Smooth muscle cell (in vitro differentiated cells): ENCODE measurements around the gene CALN1. TPM values are rescaled to one million over a fixed set of nuclear protein-coding genes. Genes with fewer than 3 reads are reported as not detected.

Experiments used
- DNase-seq: peaks from one replicate; lab custom pipeline; 2025; ENCODE audit not compliant: unreplicated experiment; lab: John Stamatoyannopoulos, UW
- H2AFZ ChIP-seq: fragments of 200-600 bp; sonication (generic); 2 replicates; pipeline ENCODE4 v1.6.0; 2016; ENCODE audit warnings: antibody characterized with exemption, low read depth, mild to moderate bottlenecking
- H3F3A ChIP-seq: fragments of 200-600 bp; sonication (generic); 2 replicates; pipeline ENCODE4 v1.6.0; 2017; ENCODE audit warnings: antibody characterized with exemption, low read depth
- H3K27ac ChIP-seq: fragments of 200-600 bp; sonication (generic); 2 replicates; pipeline ENCODE4 v1.5.1; 2016; ENCODE audit warnings: low read depth, mild to moderate bottlenecking
- H3K27me3 ChIP-seq: fragments of 200-600 bp; sonication (generic); 2 replicates; pipeline ENCODE4 v1.6.1; 2016; ENCODE audit warnings: low read depth, mild to moderate bottlenecking
- H3K36me3 ChIP-seq: fragments of 200-600 bp; sonication (generic); 2 replicates; pipeline ENCODE4 v1.5.1; 2016; ENCODE audit warnings: low read depth
- H3K4me1 ChIP-seq: fragments of 200-600 bp; sonication (generic); 2 replicates; pipeline ENCODE4 v1.5.1; 2016; ENCODE audit warnings: low read depth
- H3K4me2 ChIP-seq: fragments of 200-600 bp; sonication (generic); 2 replicates; pipeline ENCODE4 v1.6.0; 2016; ENCODE audit warnings: mild to moderate bottlenecking
- H3K4me3 ChIP-seq: fragments of 200-600 bp; sonication (generic); 2 replicates; pipeline ENCODE4 v1.5.1; 2016; ENCODE audit warnings: mild to moderate bottlenecking
- H3K79me2 ChIP-seq: fragments of 200-600 bp; sonication (generic); 2 replicates; pipeline ENCODE4 v1.6.0; 2016; ENCODE audit warnings: low read depth, mild to moderate bottlenecking
- H3K9ac ChIP-seq: fragments of 200-600 bp; sonication (generic); 2 replicates; pipeline ENCODE4 v1.6.0; 2016; ENCODE audit warnings: low read depth
- H3K9me3 ChIP-seq: fragments of 200-600 bp; sonication (generic); replicated peaks from 2 replicates; pipeline ENCODE4 v1.5.1; 2016; ENCODE audit warnings: low read depth
- H4K20me1 ChIP-seq: fragments of 200-600 bp; sonication (generic); 2 replicates; pipeline ENCODE4 v1.6.0; 2016; ENCODE audit warnings: low read depth
- WGBS: methylation state at CpG from one replicate; pipeline ENCODE4 v1.1.7; 2016; ENCODE audit warnings: low lambda C conversion rate; 5-methylcytosine and 5-hydroxymethylcytosine counted together
- polyA plus RNA-seq: library from polyadenylated mRNA; unstranded; fragments of >200 nt; fragmentation: Nextera tagmentation; extraction: Ambion mirVana; gene quantifications from 2 replicates; pipeline ENCODE4 v1.2.1, GENCODE V29; 2016
- total RNA-seq: library from RNA; depleted of rRNA; stranded (reverse); fragments of >200 nt; gene quantifications from 2 replicates; pipeline ENCODE4 v1.2.3, GENCODE V29; 2014
- TF ChIP-seq, protein P1 (sequence below): fragments of 200-600 bp; sonication (generic); IDR thresholded peaks from 2 replicates; pipeline ENCODE4 v1.5.1; 2017; ENCODE audit warnings: borderline replicate concordance, mild to moderate bottlenecking, antibody characterized with exemption; ENCODE audit not compliant: insufficient read depth, poor library complexity, severe bottlenecking

The CALN1 gene
- total and polyA plus RNA-seq, 2 experiments from 2014 or later = not detected

DNA sequence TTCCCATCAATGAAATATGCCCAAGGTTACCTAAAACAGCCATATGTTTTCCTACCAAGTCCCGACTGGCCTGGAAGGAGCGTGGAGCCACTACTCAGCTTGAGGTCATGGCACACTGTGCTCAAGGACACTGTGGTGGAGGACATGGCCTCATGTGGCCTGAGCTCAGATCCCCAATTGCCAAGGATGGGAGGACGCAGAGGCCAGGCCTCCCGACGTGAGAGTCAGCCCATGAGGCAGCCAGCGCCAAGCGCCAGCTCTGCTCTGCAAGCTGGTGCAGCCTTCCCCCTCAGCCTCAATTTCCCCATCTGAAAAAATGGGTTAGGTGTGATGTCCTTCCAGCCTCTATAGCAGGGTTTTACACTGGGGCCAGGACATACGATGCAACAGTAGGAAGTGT lies 302.6 kb downstream of the CALN1 start:
- no peak overlapping the region for H3K9ac ChIP-seq
- no peak overlapping the region for H2AFZ ChIP-seq
- H3K36me3 ChIP-seq = no peaks in the 10 kb centered on the region
- no peak overlapping the region for H3K4me3 ChIP-seq
- no peak overlapping the region for H3K27ac ChIP-seq
- H3K4me2 ChIP-seq = no peak overlapping the region
- no peaks in the 10 kb centered on the region for H3K27me3 ChIP-seq
- no peak for DNase-seq
- H3F3A ChIP-seq = no peaks in the 10 kb centered on the region
- TF ChIP-seq, protein P1, sequence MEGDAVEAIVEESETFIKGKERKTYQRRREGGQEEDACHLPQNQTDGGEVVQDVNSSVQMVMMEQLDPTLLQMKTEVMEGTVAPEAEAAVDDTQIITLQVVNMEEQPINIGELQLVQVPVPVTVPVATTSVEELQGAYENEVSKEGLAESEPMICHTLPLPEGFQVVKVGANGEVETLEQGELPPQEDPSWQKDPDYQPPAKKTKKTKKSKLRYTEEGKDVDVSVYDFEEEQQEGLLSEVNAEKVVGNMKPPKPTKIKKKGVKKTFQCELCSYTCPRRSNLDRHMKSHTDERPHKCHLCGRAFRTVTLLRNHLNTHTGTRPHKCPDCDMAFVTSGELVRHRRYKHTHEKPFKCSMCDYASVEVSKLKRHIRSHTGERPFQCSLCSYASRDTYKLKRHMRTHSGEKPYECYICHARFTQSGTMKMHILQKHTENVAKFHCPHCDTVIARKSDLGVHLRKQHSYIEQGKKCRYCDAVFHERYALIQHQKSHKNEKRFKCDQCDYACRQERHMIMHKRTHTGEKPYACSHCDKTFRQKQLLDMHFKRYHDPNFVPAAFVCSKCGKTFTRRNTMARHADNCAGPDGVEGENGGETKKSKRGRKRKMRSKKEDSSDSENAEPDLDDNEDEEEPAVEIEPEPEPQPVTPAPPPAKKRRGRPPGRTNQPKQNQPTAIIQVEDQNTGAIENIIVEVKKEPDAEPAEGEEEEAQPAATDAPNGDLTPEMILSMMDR = no peak
- 97% methylated on average over 8 of the region's 8 CpGs for WGBS
- no peaks in the 10 kb centered on the region for H3K79me2 ChIP-seq
- no peaks in the 10 kb centered on the region for H4K20me1 ChIP-seq
- no peaks in the 10 kb centered on the region for H3K4me1 ChIP-seq
- peaks cover 3% of the 10 kb centered on the region for H3K9me3 ChIP-seq

DNA sequence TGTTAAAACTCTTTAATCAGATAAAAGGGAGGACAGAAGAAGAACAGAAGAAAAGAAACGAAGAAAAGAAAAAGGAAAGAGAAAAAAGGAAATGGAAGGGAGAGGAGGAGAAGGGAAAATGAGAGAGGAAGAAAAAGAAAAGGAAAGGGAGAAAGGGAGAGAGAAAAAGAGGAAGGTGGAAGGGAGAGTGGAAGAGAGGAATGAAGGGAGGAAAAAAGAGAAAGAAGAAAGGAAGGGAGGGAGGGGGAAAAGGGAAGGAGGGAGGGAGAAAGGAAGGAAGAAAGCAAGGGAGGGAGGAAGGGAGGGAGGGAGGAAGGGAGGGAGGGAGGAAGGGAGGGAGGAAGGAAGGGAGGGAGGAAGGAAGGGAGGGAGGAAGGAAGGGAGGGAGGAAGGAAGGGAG lies 305.7 kb downstream of the CALN1 start:
- H4K20me1 ChIP-seq = no peaks in the 10 kb centered on the region
- H3K36me3 ChIP-seq = no peaks in the 10 kb centered on the region
- H3K79me2 ChIP-seq = no peaks in the 10 kb centered on the region
- H2AFZ ChIP-seq = no peak overlapping the region
- H3K9me3 ChIP-seq = peaks cover 3% of the 10 kb centered on the region
- H3K27ac ChIP-seq = no peak overlapping the region
- no peak for DNase-seq
- H3F3A ChIP-seq = no peaks in the 10 kb centered on the region
- H3K27me3 ChIP-seq = no peaks in the 10 kb centered on the region
- H3K9ac ChIP-seq = no peak overlapping the region
- 81% methylated on average over 1 of the region's 1 CpG for WGBS
- TF ChIP-seq, protein P1 = no peak
- no peak overlapping the region for H3K4me3 ChIP-seq
- no peaks in the 10 kb centered on the region for H3K4me1 ChIP-seq
- no peak overlapping the region for H3K4me2 ChIP-seq

DNA sequence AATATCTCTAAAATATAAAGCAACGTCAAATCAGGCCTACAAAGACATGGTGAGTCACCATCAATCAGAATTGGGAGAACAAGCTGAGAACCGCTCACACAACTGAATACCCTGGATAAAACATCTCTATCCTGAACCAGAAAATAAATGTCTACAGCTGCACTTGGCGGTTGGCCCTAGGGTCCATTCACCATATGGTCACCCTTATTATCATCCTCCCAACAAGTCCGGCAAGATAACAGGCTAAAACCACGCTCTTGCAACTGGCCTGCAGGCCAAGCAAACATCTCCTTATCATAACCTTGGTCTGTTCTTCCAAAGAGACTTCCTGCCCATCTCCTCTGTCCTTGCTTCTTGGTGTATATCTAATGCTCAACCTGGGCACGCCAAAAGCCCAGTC lies 310.7 kb downstream of the CALN1 start:
- H4K20me1 ChIP-seq = no peaks in the 10 kb centered on the region
- no peak overlapping the region for H2AFZ ChIP-seq
- H3K9ac ChIP-seq = no peak overlapping the region
- no peak overlapping the region for H3K4me3 ChIP-seq
- no peaks in the 10 kb centered on the region for H3K36me3 ChIP-seq
- H3K27ac ChIP-seq = no peak overlapping the region
- TF ChIP-seq, protein P1 = no peak
- no peak overlapping the region for H3K4me2 ChIP-seq
- peaks cover 4% of the 10 kb centered on the region for H3F3A ChIP-seq
- no peaks in the 10 kb centered on the region for H3K4me1 ChIP-seq
- no peaks in the 10 kb centered on the region for H3K27me3 ChIP-seq
- 79% methylated on average over 6 of the region's 6 CpGs for WGBS
- no peak for DNase-seq
- no peaks in the 10 kb centered on the region for H3K79me2 ChIP-seq
- no peaks in the 10 kb centered on the region for H3K9me3 ChIP-seq

DNA sequence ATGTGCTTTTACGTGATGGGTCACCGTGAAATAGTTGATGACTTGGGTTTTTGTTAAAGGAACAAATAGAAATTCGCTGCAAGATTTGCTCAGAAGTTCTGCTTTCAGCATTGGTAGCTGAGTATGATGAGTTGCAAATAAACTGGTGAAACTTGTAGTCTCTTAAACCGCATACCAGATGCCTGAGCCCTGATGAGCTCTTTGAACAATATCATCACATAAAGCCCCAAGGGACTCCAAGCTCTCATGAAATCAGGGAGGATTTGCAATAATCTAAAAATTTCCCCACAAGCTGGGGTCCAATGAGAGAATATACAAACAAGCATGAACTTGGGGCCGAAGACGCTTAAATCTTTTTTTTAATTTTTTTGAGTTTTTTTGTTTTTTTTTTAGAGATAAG lies 312.4 kb downstream of the CALN1 start:
- TF ChIP-seq, protein P1 = no peak
- Histone ChIP-seq H3K4me1 (no peaks in the 10 kb centered on the region), H2AFZ (no peak overlapping the region), H3K79me2 (no peaks in the 10 kb centered on the region), H3K9ac (peak overlapping the region; percentile 82), H3K4me2 (peak overlapping the region; percentile 65), H3K27me3 (peaks cover 5% of the 10 kb centered on the region), H4K20me1 (no peaks in the 10 kb centered on the region), H3K36me3 (no peaks in the 10 kb centered on the region), H3K4me3 (no peak overlapping the region), H3K27ac (peak overlapping the region; percentile 98), H3K9me3 (no peaks in the 10 kb centered on the region), H3F3A (peaks cover 4% of the 10 kb centered on the region)
- WGBS = 23% methylated on average over 6 of the region's 6 CpGs
- no peak for DNase-seq
